Measurements from ENCODE around the gene CARM1. TPM values are rescaled to one million over a fixed set of nuclear protein-coding genes. Genes with fewer than 3 reads are reported as not detected.
A peak's percentile ranks its signal among the peaks of the same experiment; 100 is the strongest.

CARM1 gene
- total and polyA plus RNA-seq, 8 donors, result 34.4 to 54.1 (median 41.6) TPM

GRCh38 chr19:10891405-10892086 is 20.2 kb downstream of the CARM1 start:
- ATAC-seq (peak; percentile 36), DNase-seq (peak in 1 of 4 donors; percentile 74)
- Histone ChIP-seq H3K4me3 (no peak overlapping the region), H3K27me3 (no peaks in the 10 kb centered on the region), H3K36me3 (no peaks in the 10 kb centered on the region), H3K27ac (peak overlapping the region in 1 of 2 donors; percentile 23), H3K4me1 (peaks cover 0 to under 1% of the 10 kb centered on the region in 2 donors), H3K9me3 (no peaks in the 10 kb centered on the region)
- no peak for TF ChIP-seq CTCF (IDR thresholded peaks at IDR 0.05)
- intact Hi-C loops (cut with DNase I), result no loop called here

DNA sequence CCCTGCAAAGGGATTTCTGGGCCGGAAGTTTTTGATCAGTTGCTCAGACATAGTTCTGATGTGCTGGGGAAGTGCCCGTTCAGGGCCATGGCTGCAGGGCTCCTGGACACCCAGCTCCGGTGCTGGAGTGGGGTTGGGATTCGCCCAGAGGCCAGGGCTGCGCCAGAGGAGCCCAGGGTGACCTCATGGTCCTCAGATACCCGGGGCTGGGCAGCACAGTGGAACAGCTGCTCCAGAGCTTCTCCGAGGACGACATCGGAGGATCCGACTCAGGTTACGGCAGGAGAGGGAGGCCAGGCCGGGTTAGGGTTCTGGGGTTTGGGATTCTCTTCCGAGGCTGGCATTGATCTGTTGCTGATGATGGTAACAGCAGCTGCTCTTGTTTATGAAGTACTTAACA is 20.9 kb downstream of the CARM1 start:
- Histone ChIP-seq H3K4me3 (no peak overlapping the region), H3K36me3 (no peaks in the 10 kb centered on the region), H3K27ac (no peak overlapping the region), H3K9me3 (no peaks in the 10 kb centered on the region), H3K4me1 (peaks cover 6 to 8% of the 10 kb centered on the region in 2 donors), H3K27me3 (no peaks in the 10 kb centered on the region)
- intact Hi-C loops (cut with DNase I), result no loop called here
- no peak for TF ChIP-seq CTCF (IDR thresholded peaks at IDR 0.05)
- ATAC-seq (no peak), DNase-seq (no peak)

- no peak for DNase-seq
- H3K4me1 ChIP-seq, result peaks cover 6 to 10% of the 10 kb centered on the region in 2 donors
Observed at GRCh38 chr19:10894911-10895213, 23.5 kb downstream of the CARM1 start.

GRCh38 chr19:10895363-10895762 is 24.0 kb downstream of the CARM1 start:
- no peak for TF ChIP-seq CTCF (IDR thresholded peaks at IDR 0.05)
- ATAC-seq, result no peak
- intact Hi-C loops (cut with DNase I), result no loop called here

More at GRCh38 chr19:10894911-10895213, 23.5 kb downstream of the CARM1 start:
- H3K9me3 ChIP-seq, result no peaks in the 10 kb centered on the region
- H3K27ac ChIP-seq, result no peak overlapping the region
- no peak for ATAC-seq
- H3K36me3 ChIP-seq, result no peaks in the 10 kb centered on the region
- H3K27me3 ChIP-seq, result no peaks in the 10 kb centered on the region
- no peak for TF ChIP-seq CTCF (IDR thresholded peaks at IDR 0.05)
- intact Hi-C loops (cut with DNase I), result no loop called here
- H3K4me3 ChIP-seq, result no peak overlapping the region

GRCh38 chr19:10895920-10896319 is 24.6 kb downstream of the CARM1 start:
- DNase-seq (no peak), ATAC-seq (no peak)
- H3K27ac ChIP-seq, result no peak overlapping the region
- H3K4me1 ChIP-seq, result peaks cover 6 to 10% of the 10 kb centered on the region in 2 donors
- H3K9me3 ChIP-seq, result no peaks in the 10 kb centered on the region
- no peaks in the 10 kb centered on the region for H3K36me3 ChIP-seq
- TF ChIP-seq CTCF (IDR thresholded peaks at IDR 0.05), result no peak
- intact Hi-C loops (cut with DNase I), result no loop called here
- no peak overlapping the region for H3K4me3 ChIP-seq
- H3K27me3 ChIP-seq, result no peaks in the 10 kb centered on the region

More at GRCh38 chr19:10895363-10895762, 24.0 kb downstream of the CARM1 start:
- Histone ChIP-seq H3K27me3 (no peaks in the 10 kb centered on the region), H3K4me1 (peaks cover 6 to 10% of the 10 kb centered on the region in 2 donors), H3K36me3 (no peaks in the 10 kb centered on the region), H3K4me3 (no peak overlapping the region), H3K9me3 (no peaks in the 10 kb centered on the region), H3K27ac (no peak overlapping the region)
- no peak for DNase-seq
